WERI-Rb-1 (cell line): ENCODE data around the gene RBM8A.

Experiments
- DNase-seq: peaks from one replicate; pipeline ENCODE4 v3.0.0-alpha.2; 2020
- H3K27ac ChIP-seq: fragments of 250-450 bp; sonication (Bioruptor Pico); 2 replicates; pipeline ENCODE4 v1.5.1; 2020; ENCODE audit warnings: mild to moderate bottlenecking, moderate library complexity
- H3K27me3 ChIP-seq: fragments of 250-450 bp; sonication (Bioruptor Pico); 2 replicates; pipeline ENCODE4 v1.5.1; 2021; ENCODE audit warnings: mild to moderate bottlenecking, low read depth, moderate library complexity; ENCODE audit not compliant: insufficient read depth, severe bottlenecking
- H3K36me3 ChIP-seq: fragments of 250-450 bp; sonication (Bioruptor Pico); 2 replicates; pipeline ENCODE4 v1.5.1; 2020; ENCODE audit warnings: mild to moderate bottlenecking, moderate library complexity
- H3K4me3 ChIP-seq: 2 replicates; pipeline ENCODE4 v1.5.1; 2011; ENCODE audit warnings: low read depth, mild to moderate bottlenecking, control low read depth, low read length
- H3K9me3 ChIP-seq: fragments of 250-450 bp; sonication (Bioruptor Pico); 2 replicates; pipeline ENCODE4 v1.5.1; 2021; ENCODE audit warnings: mild to moderate bottlenecking, moderate library complexity; ENCODE audit not compliant: severe bottlenecking
- TF ChIP-seq, protein P1 (sequence below): IDR thresholded peaks from 2 replicates; pipeline ENCODE4 v1.5.1; 2011; ENCODE audit warnings: low read depth, mild to moderate bottlenecking, control low read depth, inconsistent platforms, low read length

RBM8A gene

DNA sequence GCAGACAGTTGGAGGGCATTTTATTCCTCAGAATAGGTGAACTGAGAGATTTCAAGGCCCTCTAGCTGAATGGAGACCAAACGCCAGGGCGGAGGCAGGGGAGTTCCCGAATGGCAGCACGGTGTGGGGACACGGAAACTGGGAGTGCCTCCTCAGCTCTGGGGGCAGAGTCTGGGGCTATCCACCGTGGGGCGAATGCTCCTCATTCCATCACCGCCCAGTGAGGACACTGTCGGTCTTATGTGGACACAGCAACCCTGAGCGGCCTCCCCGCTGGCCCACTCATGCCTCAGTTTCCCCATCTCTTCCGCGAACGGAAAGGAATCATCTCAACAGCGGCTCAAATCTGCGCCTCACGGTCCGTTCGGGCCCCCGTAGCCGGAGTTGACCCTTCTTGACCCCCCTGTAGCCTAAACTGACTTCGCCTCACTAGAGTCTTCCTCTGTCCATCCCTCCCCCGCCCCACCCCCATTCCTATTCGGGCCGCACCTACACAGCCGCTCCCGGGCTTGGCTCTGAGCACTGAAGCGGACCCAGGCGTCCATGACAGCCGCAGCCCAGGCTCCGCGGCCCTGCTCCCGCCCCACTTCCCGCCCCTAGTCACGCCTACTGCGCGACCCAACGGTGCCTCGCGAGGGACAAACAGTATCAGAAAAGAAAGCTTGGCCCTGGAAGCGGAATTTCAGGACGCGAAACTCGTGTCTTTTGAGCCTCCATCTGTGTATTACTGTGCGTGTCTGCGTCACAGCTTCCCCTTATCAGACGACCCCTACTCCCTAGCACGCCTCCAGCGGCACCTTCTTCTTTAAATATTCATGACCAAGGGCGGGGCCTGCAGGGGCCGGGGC lies 8.9 kb downstream of the RBM8A start, which contains the start of gene PEX11B:
Gene PEX11B, minus strand, starts transcription at position 574 of the 848 bp plus-strand sequence. Its CDS starts 29 bp downstream, at position 545.
- DNase-seq = peak; percentile 97
- Histone ChIP-seq H3K4me3 (peak within 1 kb of the TSS; percentile 65), H3K36me3 (peaks cover 54% of the 10 kb centered on the region), H3K27ac (peak within 1 kb of the TSS; percentile 88), H3K9me3 (no peaks in the 10 kb centered on the region), H3K27me3 (no peaks in the 10 kb centered on the region)
- TF ChIP-seq, protein P1, sequence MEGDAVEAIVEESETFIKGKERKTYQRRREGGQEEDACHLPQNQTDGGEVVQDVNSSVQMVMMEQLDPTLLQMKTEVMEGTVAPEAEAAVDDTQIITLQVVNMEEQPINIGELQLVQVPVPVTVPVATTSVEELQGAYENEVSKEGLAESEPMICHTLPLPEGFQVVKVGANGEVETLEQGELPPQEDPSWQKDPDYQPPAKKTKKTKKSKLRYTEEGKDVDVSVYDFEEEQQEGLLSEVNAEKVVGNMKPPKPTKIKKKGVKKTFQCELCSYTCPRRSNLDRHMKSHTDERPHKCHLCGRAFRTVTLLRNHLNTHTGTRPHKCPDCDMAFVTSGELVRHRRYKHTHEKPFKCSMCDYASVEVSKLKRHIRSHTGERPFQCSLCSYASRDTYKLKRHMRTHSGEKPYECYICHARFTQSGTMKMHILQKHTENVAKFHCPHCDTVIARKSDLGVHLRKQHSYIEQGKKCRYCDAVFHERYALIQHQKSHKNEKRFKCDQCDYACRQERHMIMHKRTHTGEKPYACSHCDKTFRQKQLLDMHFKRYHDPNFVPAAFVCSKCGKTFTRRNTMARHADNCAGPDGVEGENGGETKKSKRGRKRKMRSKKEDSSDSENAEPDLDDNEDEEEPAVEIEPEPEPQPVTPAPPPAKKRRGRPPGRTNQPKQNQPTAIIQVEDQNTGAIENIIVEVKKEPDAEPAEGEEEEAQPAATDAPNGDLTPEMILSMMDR = 0 out of 2 replicates have a peak, but pooled peaks have one; percentile 4

DNA sequence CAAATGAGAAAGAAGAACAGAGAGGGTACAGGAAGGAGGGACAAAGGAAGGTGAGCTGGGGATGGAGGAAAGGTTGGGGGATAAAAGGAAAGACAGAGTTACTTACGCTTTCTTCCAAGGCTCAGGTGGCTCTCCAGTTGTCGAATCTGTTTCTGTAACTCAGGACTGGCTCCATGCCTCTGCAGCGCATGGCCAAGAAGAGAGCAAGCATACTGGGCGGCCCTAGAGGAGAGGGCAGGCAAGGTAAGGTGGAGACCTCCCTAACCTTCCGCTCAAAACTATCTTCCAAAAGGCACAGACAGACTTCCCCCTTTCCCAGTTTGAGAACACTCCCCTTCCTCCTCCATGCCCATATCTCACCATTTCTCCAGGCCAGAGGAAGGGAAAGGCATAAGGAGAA lies 9.7 kb downstream of the RBM8A start:
- peaks cover 48% of the 10 kb centered on the region for H3K36me3 ChIP-seq
- H3K27me3 ChIP-seq = no peaks in the 10 kb centered on the region
- TF ChIP-seq, protein P1 = no peak
- H3K27ac ChIP-seq = no peak overlapping the region
- H3K4me3 ChIP-seq = peak overlapping the region; percentile 65
- no peak for DNase-seq
- H3K9me3 ChIP-seq = no peaks in the 10 kb centered on the region

DNA sequence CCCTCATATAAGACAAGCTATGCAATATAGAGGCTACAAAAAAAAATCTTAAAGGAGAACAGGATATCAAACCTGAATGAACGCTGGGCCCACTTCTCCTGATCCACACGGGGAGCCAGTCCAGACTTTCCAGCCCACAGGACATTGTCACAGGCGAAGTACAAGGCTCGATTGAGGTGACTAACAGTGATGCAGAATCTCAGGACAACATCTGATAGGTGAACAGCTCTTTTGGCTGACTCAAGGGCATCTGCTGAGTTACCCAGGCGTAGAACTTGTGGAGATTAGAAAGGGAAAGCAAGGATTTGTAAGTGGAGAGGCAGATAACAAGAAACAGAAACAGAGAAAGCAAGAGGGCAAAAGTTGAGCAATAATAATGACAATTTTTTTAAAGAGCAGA lies 10.5 kb downstream of the RBM8A start:
- TF ChIP-seq, protein P1 = no peak
- Histone ChIP-seq H3K27me3 (no peaks in the 10 kb centered on the region), H3K36me3 (peaks cover 51% of the 10 kb centered on the region), H3K4me3 (no peak overlapping the region), H3K27ac (no peak overlapping the region), H3K9me3 (no peaks in the 10 kb centered on the region)
- DNase-seq = no peak

DNA sequence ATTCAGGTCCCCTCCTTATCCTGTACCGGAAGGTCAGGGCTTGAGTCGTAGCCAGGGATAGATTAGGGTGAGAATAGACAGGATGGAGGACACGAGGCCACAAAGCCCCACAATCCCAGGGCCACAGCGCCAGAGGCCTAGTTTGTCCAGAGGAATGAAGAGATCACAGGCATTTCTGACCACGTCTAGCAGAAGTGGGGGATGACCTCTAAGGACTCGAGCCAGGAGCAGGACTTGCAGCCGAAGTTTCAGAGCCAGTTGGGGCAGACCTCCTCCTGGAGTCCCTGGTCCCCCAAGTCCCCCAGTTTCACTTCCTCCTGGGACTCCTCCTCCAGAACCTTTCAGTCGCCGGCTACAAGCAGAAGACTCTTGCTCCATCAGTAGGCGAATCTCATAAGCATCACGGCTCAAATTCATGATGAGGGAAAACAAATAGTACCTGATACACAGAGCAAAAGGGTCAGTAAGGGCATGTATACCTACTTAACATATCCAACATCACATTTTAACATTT lies 15.1 kb downstream of the RBM8A start:
- no peak overlapping the region for H3K27ac ChIP-seq
- H3K4me3 ChIP-seq = no peak overlapping the region
- DNase-seq = no peak
- H3K36me3 ChIP-seq = peaks cover 58% of the 10 kb centered on the region
- no peaks in the 10 kb centered on the region for H3K9me3 ChIP-seq
- H3K27me3 ChIP-seq = no peaks in the 10 kb centered on the region
- TF ChIP-seq, protein P1 = no peak

DNA sequence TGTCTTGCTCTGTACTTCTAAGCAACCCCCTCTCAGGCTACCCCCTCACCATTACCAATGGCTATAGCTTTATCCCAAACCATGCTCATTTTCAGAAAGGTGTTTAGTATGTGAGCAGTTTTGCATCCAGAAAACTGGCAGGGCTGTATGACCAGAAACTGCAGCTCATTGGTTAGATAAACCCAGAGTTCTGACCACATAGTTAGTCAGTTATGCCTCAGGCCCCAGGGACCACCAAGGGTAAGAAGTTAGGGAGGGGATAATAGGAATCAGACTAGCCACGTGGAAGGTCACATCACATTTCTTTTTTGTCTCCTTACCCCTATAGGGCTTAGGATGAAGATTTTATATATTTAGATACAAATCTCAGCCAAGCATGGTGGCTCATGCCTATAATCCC lies 18.6 kb downstream of the RBM8A start:
- Histone ChIP-seq H3K4me3 (no peak overlapping the region), H3K27me3 (no peaks in the 10 kb centered on the region), H3K27ac (no peak overlapping the region), H3K36me3 (peaks cover 28% of the 10 kb centered on the region), H3K9me3 (no peaks in the 10 kb centered on the region)
- TF ChIP-seq, protein P1 = no peak
- DNase-seq = peak; percentile 5
